K562 (cell line): ENCODE data around the gene COASY. TPM values are rescaled to one million over a fixed set of nuclear protein-coding genes. Genes with fewer than 3 reads are reported as not detected.

Experiments
- ADNP ChIP-seq: fragments of 200-800 bp; sonication (Bioruptor generic); IDR thresholded peaks from 2 replicates; pipeline ENCODE4 v1.6.1; 2016; ENCODE audit warnings: missing genetic modification characterization, missing compliant biosample characterization
- CREB1 ChIP-seq, 2 experiments: sonication (generic) in 1 of 2; formaldehyde crosslinking in 1 of 2; IDR thresholded peaks; 2 replicates each; pipeline versions ENCODE4 v1.6.1 to v1.8.0; 2012 to 2022; ENCODE audit warnings: inconsistent platforms in 1 of 2, mild to moderate bottlenecking in 1 of 2, missing genetic modification reagents in 1 of 2, moderate library complexity in 1 of 2
- DNMT1 ChIP-seq: fragments of 450-650 bp; IDR thresholded peaks from 2 replicates; pipeline ENCODE4 v1.6.1; 2016; ENCODE audit warnings: antibody characterized with exemption, mild to moderate bottlenecking
- L3MBTL2 ChIP-seq: fragments of 450-650 bp; IDR thresholded peaks from 2 replicates; pipeline ENCODE4 v1.6.1; 2016; ENCODE audit warnings: mild to moderate bottlenecking, moderate library complexity
- MECOM ChIP-seq: fragments of 250-450 bp; sonication (Bioruptor Pico); IDR thresholded peaks from 2 replicates; pipeline ENCODE4 v1.8.0; 2022; ENCODE audit warnings: inconsistent platforms
- RHOXF2B ChIP-seq: fragments of 250-450 bp; sonication (Bioruptor Pico); conservative IDR thresholded peaks from 2 replicates; pipeline ENCODE4 v1.5.1; 2021
- TAL1 ChIP-seq: fragments of 450-650 bp; IDR thresholded peaks from 2 replicates; pipeline ENCODE4 v1.6.1; 2016; ENCODE audit warnings: mild to moderate bottlenecking
- ZNF318 ChIP-seq, 2 experiments: fragments of 450-650 bp; IDR thresholded peaks; 2 replicates each; pipeline ENCODE4 v1.6.1; 2016; ENCODE audit warnings: mild to moderate bottlenecking in 2 of 2, borderline replicate concordance in 1 of 2, low read depth in 1 of 2, moderate library complexity in 1 of 2
- polyA plus RNA-seq, 8 experiments: library from polyadenylated mRNA; depleted of rRNA in 4 of 8; stranded (reverse) in 5 of 8; unstranded in 3 of 8; fragments of >200 nt; fragmentation: Nextera tagmentation in 2 of 8; fragmentation: Illumina TruSeq in 1 of 8; extraction: Ambion mirVana in 2 of 8; extraction: Trizol in 1 of 8; gene quantifications; 2 replicates each; pipeline versions ENCODE4 v1.2.1 to v1.2.3, GENCODE V29; 2011 to 2014; ENCODE audit warnings: inconsistent platforms in 1 of 8, missing spikeins in 1 of 8
- total RNA-seq, 7 experiments: library from RNA; depleted of rRNA in 6 of 7; stranded (reverse); fragments of >200 nt in 6 of 7; fragmentation: Illumina TruSeq in 2 of 7; extraction: Trizol in 2 of 7; gene quantifications; 2 replicates each; pipeline versions ENCODE4 v1.2.1 to v1.2.3, GENCODE V29; 2011 to 2021; ENCODE audit warnings: low replicate concordance in 1 of 7
- TF ChIP-seq, protein P1 (sequence below): fragments of 200-800 bp; sonication (Bioruptor generic); IDR thresholded peaks from 2 replicates; pipeline ENCODE4 v1.6.1; 2016; ENCODE audit warnings: missing genetic modification characterization, missing compliant biosample characterization
- TF ChIP-seq, protein P2 (sequence below): sonication (generic); formaldehyde crosslinking; IDR thresholded peaks from 2 replicates; pipeline ENCODE4 v1.8.0; 2022; ENCODE audit warnings: mild to moderate bottlenecking, missing genetic modification reagents

Gene COASY
- total and polyA plus RNA-seq, 9 of the 15 experiments (the other 6 are each of a cell fraction or from before 2014, with no cell fraction given), result 25.4 to 175 (median 62.3) TPM

DNA sequence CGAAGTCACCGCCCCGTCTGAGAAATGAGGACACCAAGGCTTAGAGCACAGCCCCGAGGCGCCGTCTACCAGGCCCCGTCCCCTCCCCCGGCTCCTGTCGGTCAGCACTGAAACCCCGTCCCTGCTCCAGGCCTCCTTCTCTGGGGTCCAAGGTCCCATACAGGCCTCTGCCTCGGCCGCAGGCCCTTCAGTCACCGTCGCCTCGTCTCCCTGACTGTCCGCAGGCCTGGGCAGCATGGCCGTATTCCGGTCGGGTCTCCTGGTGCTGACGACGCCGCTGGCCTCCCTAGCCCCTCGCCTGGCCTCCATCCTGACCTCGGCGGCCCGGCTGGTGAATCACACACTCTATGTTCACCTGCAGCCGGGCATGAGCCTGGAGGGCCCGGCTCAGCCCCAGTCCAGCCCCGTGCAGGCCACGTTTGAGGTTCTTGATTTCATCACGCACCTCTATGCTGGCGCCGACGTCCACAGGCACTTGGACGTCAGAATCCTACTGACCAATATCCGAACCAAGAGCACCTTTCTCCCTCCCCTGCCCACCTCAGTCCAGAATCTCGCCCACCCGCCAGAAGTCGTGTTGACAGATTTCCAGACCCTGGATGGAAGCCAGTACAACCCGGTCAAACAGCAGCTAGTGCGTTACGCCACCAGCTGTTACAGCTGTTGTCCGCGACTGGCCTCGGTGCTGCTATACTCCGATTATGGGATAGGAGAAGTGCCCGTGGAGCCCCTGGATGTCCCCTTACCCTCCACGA is 617 bp downstream of the COASY start (continued):
- TF ChIP-seq, protein P1, sequence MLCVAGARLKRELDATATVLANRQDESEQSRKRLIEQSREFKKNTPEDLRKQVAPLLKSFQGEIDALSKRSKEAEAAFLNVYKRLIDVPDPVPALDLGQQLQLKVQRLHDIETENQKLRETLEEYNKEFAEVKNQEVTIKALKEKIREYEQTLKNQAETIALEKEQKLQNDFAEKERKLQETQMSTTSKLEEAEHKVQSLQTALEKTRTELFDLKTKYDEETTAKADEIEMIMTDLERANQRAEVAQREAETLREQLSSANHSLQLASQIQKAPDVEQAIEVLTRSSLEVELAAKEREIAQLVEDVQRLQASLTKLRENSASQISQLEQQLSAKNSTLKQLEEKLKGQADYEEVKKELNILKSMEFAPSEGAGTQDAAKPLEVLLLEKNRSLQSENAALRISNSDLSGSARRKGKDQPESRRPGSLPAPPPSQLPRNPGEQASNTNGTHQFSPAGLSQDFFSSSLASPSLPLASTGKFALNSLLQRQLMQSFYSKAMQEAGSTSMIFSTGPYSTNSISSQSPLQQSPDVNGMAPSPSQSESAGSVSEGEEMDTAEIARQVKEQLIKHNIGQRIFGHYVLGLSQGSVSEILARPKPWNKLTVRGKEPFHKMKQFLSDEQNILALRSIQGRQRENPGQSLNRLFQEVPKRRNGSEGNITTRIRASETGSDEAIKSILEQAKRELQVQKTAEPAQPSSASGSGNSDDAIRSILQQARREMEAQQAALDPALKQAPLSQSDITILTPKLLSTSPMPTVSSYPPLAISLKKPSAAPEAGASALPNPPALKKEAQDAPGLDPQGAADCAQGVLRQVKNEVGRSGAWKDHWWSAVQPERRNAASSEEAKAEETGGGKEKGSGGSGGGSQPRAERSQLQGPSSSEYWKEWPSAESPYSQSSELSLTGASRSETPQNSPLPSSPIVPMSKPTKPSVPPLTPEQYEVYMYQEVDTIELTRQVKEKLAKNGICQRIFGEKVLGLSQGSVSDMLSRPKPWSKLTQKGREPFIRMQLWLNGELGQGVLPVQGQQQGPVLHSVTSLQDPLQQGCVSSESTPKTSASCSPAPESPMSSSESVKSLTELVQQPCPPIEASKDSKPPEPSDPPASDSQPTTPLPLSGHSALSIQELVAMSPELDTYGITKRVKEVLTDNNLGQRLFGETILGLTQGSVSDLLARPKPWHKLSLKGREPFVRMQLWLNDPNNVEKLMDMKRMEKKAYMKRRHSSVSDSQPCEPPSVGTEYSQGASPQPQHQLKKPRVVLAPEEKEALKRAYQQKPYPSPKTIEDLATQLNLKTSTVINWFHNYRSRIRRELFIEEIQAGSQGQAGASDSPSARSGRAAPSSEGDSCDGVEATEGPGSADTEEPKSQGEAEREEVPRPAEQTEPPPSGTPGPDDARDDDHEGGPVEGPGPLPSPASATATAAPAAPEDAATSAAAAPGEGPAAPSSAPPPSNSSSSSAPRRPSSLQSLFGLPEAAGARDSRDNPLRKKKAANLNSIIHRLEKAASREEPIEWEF (CRISPR knock-in tag), result no peak
- TF ChIP-seq L3MBTL2 (peak; percentile 36), CREB1 (IDR thresholded peaks at IDR 0.05) (no peak), CREB1 (CRISPR knock-in tag; IDR thresholded peaks at IDR 0.05) (0 out of 2 replicates have a peak, but pooled peaks have one; percentile 38), ADNP (tag) (no peak), RHOXF2B (CRISPR knock-in tag) (no peak), DNMT1 (no peak), TAL1 (no peak), ZNF318 (IDR thresholded peaks at IDR 0.05; ENCODE audit: borderline replicate concordance in 1 of 2, low read depth in 1 of 2) (no peak), MECOM (CRISPR knock-in tag) (no peak)
- TF ChIP-seq, protein P2, sequence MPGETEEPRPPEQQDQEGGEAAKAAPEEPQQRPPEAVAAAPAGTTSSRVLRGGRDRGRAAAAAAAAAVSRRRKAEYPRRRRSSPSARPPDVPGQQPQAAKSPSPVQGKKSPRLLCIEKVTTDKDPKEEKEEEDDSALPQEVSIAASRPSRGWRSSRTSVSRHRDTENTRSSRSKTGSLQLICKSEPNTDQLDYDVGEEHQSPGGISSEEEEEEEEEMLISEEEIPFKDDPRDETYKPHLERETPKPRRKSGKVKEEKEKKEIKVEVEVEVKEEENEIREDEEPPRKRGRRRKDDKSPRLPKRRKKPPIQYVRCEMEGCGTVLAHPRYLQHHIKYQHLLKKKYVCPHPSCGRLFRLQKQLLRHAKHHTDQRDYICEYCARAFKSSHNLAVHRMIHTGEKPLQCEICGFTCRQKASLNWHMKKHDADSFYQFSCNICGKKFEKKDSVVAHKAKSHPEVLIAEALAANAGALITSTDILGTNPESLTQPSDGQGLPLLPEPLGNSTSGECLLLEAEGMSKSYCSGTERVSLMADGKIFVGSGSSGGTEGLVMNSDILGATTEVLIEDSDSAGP (CRISPR knock-in tag), result no peak
